ENCODE data around the gene SIRT3.
A peak's percentile ranks its signal among the peaks of the same experiment; 100 is the strongest.
"Not testable (repeated sequence)": the region's sequence is repeated elsewhere in the genome, so short reads cannot be mapped to it uniquely, and the experiment has no call there.

The SIRT3 gene

GRCh38 chr11:220641-221215 lies 15.4 kb downstream of the SIRT3 start:
- not testable (repeated sequence) for H3K4me3 Mint-ChIP-seq, H3K9me3 Mint-ChIP-seq

GRCh38 chr11:218815-219593 lies 17.1 kb downstream of the SIRT3 start:
- Mint-ChIP-seq H3K27ac (no peak overlapping the region), H3K4me3 (no peak overlapping the region), H3K9me3 (no peaks in the 10 kb centered on the region), H3K36me3 (ENCODE audit: low read depth) (peaks cover 24% of the 10 kb centered on the region), H3K4me1 (peaks cover 9% of the 10 kb centered on the region), H3K27me3 (no peaks in the 10 kb centered on the region)
- ATAC-seq (no peak), DNase-seq (no peak)

More at GRCh38 chr11:220641-221215, 15.4 kb downstream of the SIRT3 start:
- not testable (repeated sequence) for H3K27ac Mint-ChIP-seq, ATAC-seq, DNase-seq, H3K27me3 Mint-ChIP-seq
- Mint-ChIP-seq H3K4me1 (peaks cover 16% of the 10 kb centered on the region), H3K36me3 (ENCODE audit: low read depth) (peaks cover 16% of the 10 kb centered on the region)

- H3K4me3 Mint-ChIP-seq = no peak overlapping the region
- peaks cover 9% of the 10 kb centered on the region for H3K4me1 Mint-ChIP-seq
- H3K9me3 Mint-ChIP-seq = no peaks in the 10 kb centered on the region
- no peak overlapping the region for H3K27ac Mint-ChIP-seq
- DNase-seq (no peak), ATAC-seq (peak; percentile 26)
- peaks cover 30% of the 10 kb centered on the region for H3K36me3 Mint-ChIP-seq (ENCODE audit: low read depth)
- H3K27me3 Mint-ChIP-seq = no peaks in the 10 kb centered on the region
Observed at GRCh38 chr11:217704-218103, 18.4 kb downstream of the SIRT3 start.

- peaks cover 39% of the 10 kb centered on the region for H3K36me3 Mint-ChIP-seq (ENCODE audit: low read depth)
- no peaks in the 10 kb centered on the region for H3K27me3 Mint-ChIP-seq
- DNase-seq (no peak), ATAC-seq (no peak)
- no peaks in the 10 kb centered on the region for H3K9me3 Mint-ChIP-seq
- peaks cover 14% of the 10 kb centered on the region for H3K4me1 Mint-ChIP-seq
- H3K27ac Mint-ChIP-seq = no peak overlapping the region
- H3K4me3 Mint-ChIP-seq = no peak overlapping the region
Observed at GRCh38 chr11:216081-216974, 19.8 kb downstream of the SIRT3 start.

- Mint-ChIP-seq H3K4me1 (peaks cover 18% of the 10 kb centered on the region), H3K27ac (peak overlapping the region; percentile 75), H3K27me3 (no peaks in the 10 kb centered on the region), H3K9me3 (no peaks in the 10 kb centered on the region), H3K4me3 (no peak overlapping the region), H3K36me3 (ENCODE audit: low read depth) (peaks cover 44% of the 10 kb centered on the region)
- no peak for DNase-seq
- no peak for ATAC-seq
Observed at GRCh38 chr11:215581-216037, 20.5 kb downstream of the SIRT3 start.

- Mint-ChIP-seq H3K4me3 (no peak overlapping the region), H3K4me1 (peaks cover 30% of the 10 kb centered on the region), H3K9me3 (no peaks in the 10 kb centered on the region), H3K36me3 (ENCODE audit: low read depth) (peaks cover 48% of the 10 kb centered on the region), H3K27me3 (no peaks in the 10 kb centered on the region), H3K27ac (no peak overlapping the region)
- ATAC-seq = no peak
- no peak for DNase-seq
Observed at GRCh38 chr11:214083-214482, 22.1 kb downstream of the SIRT3 start.

GRCh38 chr11:213111-213510 lies 23.0 kb downstream of the SIRT3 start:
- H3K27me3 Mint-ChIP-seq = no peaks in the 10 kb centered on the region
- peak overlapping the region; percentile 83 for H3K27ac Mint-ChIP-seq

GRCh38 chr11:212150-213100 lies 23.7 kb downstream of the SIRT3 start:
- Mint-ChIP-seq H3K27ac (peak overlapping the region; percentile 27), H3K36me3 (ENCODE audit: low read depth) (peaks cover 46% of the 10 kb centered on the region)
- no peak for DNase-seq

More at GRCh38 chr11:213111-213510, 23.0 kb downstream of the SIRT3 start:
- ATAC-seq = no peak
- H3K9me3 Mint-ChIP-seq = no peaks in the 10 kb centered on the region
- peaks cover 30% of the 10 kb centered on the region for H3K4me1 Mint-ChIP-seq
- H3K36me3 Mint-ChIP-seq (ENCODE audit: low read depth) = peaks cover 47% of the 10 kb centered on the region
- DNase-seq = no peak
- no peak overlapping the region for H3K4me3 Mint-ChIP-seq

GRCh38 chr11:211741-212140 lies 24.4 kb downstream of the SIRT3 start:
- ATAC-seq (no peak), DNase-seq (no peak)
- Mint-ChIP-seq H3K9me3 (no peaks in the 10 kb centered on the region), H3K27me3 (no peaks in the 10 kb centered on the region), H3K4me1 (peaks cover 28% of the 10 kb centered on the region), H3K36me3 (ENCODE audit: low read depth) (peaks cover 48% of the 10 kb centered on the region), H3K4me3 (no peak overlapping the region), H3K27ac (peak overlapping the region; percentile 27)

More at GRCh38 chr11:212150-213100, 23.7 kb downstream of the SIRT3 start:
- no peak for ATAC-seq
- H3K4me3 Mint-ChIP-seq = no peak overlapping the region
- H3K27me3 Mint-ChIP-seq = no peaks in the 10 kb centered on the region
- peaks cover 28% of the 10 kb centered on the region for H3K4me1 Mint-ChIP-seq
- no peaks in the 10 kb centered on the region for H3K9me3 Mint-ChIP-seq

- H3K36me3 Mint-ChIP-seq (ENCODE audit: low read depth) = peaks cover 51% of the 10 kb centered on the region
- H3K27ac Mint-ChIP-seq = peak overlapping the region; percentile 81
- no peak for DNase-seq
- H3K4me3 Mint-ChIP-seq = peak overlapping the region; percentile 99
- no peaks in the 10 kb centered on the region for H3K27me3 Mint-ChIP-seq
- no peaks in the 10 kb centered on the region for H3K9me3 Mint-ChIP-seq
- H3K4me1 Mint-ChIP-seq = peaks cover 28% of the 10 kb centered on the region
- no peak for ATAC-seq
Observed at GRCh38 chr11:211295-211694, 24.8 kb downstream of the SIRT3 start.

GRCh38 chr11:210803-211180 lies 25.4 kb downstream of the SIRT3 start:
- H3K27me3 Mint-ChIP-seq = no peaks in the 10 kb centered on the region
- H3K27ac Mint-ChIP-seq = peak overlapping the region; percentile 81
- peaks cover 53% of the 10 kb centered on the region for H3K36me3 Mint-ChIP-seq (ENCODE audit: low read depth)

GRCh38 chr11:210122-210802 lies 25.9 kb downstream of the SIRT3 start:
- Mint-ChIP-seq H3K4me3 (peak overlapping the region; percentile 99), H3K27ac (peak overlapping the region; percentile 81), H3K4me1 (peaks cover 38% of the 10 kb centered on the region), H3K9me3 (no peaks in the 10 kb centered on the region), H3K36me3 (ENCODE audit: low read depth) (peaks cover 55% of the 10 kb centered on the region), H3K27me3 (no peaks in the 10 kb centered on the region)
- ATAC-seq (no peak), DNase-seq (no peak)

More at GRCh38 chr11:210803-211180, 25.4 kb downstream of the SIRT3 start:
- ATAC-seq (no peak), DNase-seq (no peak)
- peak overlapping the region; percentile 99 for H3K4me3 Mint-ChIP-seq
- H3K9me3 Mint-ChIP-seq = no peaks in the 10 kb centered on the region
- peaks cover 33% of the 10 kb centered on the region for H3K4me1 Mint-ChIP-seq
